ACHN (cell line): ENCODE data around the gene REXO5.
A peak's percentile ranks its signal among the peaks of the same experiment; 100 is the strongest.

ENCODE experiments used
- DNase-seq: peaks from one replicate; pipeline ENCODE4 v3.0.0-alpha.2; 2015
- in situ Hi-C: cut with HindIII; loops from 2 replicates; pipeline ENCODE4 v1.10.0; 2017; ENCODE audit warnings: low sequenced_read_pairs, low pct_ligation_motif_present, low pct_unique_long_range_greater_than_20kb

Gene REXO5

DNA sequence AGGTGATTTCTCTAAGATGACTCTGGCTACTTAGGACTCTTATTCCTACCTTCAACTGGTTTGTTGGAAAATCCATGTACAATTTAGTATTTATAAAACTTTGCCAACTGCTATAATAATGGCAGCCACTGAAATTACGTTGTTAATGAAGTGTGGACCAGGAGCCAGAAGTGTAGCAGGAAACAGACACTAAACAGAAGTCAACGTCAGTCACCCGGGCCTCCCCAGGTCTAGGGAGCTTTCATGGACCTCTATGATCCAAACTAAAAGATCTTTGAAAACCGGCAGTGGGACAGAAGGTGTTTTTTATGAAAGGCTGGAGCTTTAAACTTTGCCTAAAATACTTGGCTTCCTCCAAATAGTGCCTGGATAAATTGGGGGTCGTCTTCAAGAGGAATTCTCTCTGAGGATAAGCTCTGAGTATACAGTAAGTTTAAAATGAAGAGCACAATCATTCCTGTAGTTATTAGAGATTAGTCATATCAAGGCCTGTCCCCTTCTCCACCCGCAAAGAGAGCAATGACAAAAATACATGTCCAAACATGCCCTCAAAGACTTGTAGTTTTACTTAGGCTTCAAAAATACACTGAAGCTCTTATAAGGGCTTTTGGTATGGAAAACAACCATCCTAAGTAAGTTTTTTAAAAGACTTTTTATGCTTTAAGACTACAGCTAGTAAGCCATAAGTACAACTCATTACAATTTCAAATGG lies 59.2 kb downstream of the REXO5 start:
- in situ Hi-C loops: no loop called here
- peak; percentile 43 for DNase-seq

DNA sequence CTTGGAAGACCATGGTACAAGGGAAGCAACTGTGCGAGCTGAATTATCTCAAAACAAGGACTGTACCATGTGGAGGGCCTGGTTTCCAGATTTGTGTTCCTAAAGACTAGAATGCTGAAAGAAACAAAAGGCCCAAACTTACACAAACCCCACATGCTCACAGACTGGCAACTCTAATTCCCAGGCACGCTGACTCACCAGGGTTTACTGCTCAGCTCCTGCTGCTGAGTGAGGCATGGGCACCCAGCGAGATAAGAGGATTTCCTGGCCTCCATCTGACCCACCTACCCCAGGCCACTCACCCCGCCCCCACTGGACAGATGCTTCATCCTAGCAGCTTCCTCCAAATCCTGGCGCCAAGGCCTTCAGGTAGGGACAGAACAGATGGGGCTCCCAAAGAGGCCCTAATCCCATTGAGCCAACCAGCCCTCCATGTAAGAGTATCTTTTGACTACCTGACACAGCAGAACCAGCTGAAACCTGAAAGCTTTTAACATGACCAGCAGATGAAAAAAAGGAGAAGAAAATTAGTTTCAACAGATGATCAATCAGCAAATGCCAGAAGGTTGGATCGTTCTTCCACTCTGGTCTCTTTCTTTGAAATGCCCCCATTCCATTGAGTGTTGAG lies 59.9 kb downstream of the REXO5 start:
- DNase-seq: peak; percentile 87
- in situ Hi-C loops: no loop called here

DNA sequence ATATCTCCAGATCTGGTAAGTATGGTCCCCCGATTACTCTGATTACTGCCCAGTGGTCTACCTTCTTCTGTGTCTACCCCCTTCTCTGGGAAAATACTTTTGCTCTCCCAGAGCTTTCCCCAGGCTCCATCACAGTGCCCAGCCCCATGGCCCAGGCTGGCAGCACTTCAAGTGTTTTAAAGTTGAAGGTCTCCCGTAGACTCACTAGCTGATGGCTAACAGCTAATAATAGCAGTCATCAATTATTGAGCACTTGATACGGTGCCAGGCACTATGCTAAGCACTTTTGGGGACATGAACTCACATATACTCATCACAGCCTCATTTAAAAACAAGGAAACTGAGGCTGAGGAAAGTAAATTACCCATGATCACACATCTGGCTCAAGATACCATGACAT lies 60.5 kb downstream of the REXO5 start:
- DNase-seq: no peak
- in situ Hi-C loops: no loop called here

DNA sequence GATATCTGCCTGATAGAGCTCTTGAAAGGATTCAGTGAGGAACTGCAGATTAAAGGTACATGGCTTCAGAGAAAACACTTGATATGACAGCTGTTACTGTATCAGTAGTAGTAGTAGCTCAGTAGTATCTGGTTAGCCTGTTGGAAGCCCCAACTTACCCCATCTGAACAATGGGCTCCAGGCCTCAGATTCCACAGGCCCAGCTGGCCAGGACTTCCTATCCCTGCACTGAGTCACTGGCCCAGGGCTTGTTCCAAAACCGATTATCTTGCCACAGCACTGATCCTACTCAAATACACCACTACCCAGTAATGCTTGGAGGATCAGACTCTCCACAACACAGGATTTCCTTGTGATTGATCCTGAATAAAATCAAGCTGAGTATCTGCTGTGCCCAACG lies 61.3 kb downstream of the REXO5 start:
- no peak for DNase-seq
- in situ Hi-C loops: no loop called here

DNA sequence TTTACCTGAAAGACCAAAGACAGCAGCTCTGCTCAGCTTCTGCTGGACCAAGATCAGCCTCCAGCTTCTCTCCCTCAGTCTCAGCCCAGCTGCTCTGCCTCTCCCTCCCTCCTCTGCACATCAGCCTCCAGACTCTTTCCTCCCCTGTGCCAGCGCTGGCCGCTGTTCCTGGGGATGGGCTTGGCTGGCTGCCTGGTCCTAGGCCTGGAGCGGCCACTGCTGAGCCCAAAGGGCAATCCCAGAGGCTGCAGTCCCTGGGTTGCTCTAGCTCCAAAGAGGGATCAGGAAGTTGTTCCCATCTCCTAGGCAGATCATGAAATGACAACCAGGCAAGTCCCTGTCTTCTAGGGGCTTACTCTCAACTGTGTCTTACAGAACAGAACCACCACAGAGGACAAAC lies 62.6 kb downstream of the REXO5 start:
- DNase-seq: peak; percentile 55
- in situ Hi-C loops: no loop called here

DNA sequence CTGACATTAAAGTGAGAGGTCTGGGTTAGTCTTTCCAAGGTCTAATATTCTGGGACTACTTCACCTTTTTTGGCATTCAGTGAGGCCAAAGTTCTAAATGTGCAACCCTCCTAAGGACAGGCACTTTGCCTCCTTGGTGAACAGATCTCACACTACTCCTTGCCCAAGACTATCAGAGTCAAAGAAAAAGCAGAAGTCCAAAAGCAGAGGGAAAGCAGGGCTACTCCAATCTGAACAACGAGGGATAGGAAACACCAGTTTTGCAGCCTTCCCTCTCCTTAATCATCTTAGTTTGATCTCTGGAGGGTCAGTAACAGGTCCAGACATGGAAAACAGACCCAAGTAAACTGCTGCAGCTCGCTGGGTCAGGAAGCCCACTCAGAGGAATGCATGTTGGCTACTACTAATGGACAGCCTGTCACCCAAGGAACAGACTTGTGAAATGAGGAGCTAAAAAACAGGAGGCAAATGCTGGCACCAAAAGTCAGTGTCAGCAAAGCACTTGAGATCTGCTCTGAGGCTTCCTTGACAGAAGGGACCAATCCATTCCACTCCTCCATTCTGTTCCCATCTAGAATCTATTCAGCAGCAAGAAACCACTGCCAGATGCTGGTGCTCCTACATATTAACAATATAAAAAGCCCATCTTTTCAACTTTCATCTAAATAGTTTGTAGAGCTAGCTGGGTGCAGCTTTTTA lies 63.9 kb downstream of the REXO5 start:
- in situ Hi-C loops: no loop called here
- DNase-seq: no peak

DNA sequence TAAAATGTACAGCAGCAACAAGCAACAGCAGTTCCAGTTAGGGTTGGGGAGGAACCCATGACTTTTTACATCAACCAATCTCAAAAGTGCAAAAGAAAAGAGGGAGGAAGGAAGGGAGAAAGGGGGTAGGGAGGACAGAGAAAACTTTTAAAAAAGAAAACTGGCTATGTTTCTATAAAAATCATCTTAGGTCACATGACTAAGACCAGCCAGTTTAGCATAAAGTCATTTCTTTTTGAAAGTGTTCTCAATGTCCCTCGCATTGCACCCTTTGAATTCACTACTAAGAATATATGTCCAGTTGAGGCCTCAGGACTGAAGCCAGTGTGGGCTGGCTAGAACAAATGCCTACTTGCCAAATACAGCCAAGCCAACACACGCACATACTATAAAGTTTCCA lies 64.9 kb downstream of the REXO5 start:
- in situ Hi-C loops: no loop called here
- DNase-seq: no peak

DNA sequence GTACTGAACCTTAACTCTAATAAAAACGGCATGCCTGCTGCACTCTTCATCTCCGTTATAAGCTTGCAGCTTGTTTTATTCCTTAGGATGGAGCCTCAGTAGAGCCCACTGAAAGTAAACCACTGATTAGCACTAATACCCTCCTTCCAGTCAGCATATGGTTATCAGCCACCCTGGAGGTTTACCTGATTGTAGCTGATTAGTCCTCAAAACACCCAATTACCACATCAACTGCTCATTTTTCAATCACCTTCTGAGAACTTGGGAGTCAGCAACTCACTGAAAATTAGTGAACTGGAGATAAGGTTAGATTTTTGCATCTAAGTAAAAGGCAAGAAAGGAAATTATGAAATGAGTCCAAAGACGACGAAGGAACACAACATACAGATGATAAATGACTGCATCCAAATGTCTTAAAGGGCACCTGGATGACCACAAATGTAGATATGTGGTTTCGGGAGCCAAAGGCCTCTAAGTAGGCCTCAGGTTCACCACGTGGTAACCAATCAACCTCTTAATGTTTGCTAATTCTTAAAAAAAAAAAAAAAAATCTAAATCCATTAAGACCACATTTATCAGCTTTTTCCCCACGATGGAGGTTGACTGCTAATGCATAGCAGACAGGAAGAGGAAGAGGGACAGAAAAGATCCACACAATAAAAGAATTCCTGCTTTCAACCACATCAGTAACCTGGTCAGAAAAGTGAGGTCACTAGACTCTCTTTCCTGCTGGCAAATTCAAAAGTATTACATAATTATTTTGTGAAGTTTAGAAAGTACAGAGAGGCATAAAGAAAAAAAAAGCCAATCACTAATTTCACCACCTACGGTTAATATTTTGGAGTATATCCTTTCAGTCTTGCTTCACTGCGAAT lies 65.9 kb downstream of the REXO5 start:
- in situ Hi-C loops: no loop called here
- no peak for DNase-seq

DNA sequence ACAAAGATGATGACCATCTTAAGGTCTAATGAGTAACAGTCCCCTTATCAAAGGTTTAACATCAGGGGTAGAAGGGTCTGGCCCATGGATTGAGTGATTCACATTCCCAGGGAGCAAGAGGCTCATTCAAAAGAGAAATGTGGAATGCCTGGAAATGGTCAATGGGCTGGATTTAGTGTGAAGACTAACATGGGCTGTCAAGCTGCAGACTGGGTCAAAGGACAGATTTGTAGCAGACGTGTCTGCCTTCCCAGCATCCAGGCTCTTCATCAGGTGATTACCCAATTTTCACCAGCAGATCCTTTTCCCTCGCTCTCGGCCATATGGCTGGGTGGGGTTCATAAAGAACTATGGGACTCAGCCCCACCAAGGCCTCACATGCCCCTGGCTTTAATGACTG lies 67.0 kb downstream of the REXO5 start:
- in situ Hi-C loops: no loop called here
- DNase-seq: no peak

DNA sequence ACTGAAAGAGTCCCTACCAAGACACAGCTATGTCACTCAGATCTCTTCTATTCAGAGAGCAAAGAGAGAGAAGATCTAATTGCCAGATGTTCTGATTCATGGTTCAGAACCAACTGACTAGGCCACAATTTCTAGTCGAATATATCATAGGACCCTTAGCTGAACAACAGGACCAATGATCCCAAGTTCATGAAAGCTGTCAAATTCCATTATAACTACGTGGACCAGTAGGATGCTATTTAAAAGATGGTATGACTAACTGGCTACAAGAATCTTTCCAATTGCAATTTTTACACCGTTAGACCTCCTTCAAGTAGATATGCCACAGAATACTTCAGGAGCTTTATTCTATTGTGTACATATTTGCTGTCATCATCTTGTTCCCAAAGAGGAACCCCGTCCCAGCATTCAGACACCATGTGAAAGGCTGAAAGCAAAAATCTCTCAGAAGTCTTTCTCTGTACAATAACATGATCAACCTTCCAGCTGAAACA lies 67.8 kb downstream of the REXO5 start:
- in situ Hi-C loops: no loop called here
- no peak for DNase-seq

DNA sequence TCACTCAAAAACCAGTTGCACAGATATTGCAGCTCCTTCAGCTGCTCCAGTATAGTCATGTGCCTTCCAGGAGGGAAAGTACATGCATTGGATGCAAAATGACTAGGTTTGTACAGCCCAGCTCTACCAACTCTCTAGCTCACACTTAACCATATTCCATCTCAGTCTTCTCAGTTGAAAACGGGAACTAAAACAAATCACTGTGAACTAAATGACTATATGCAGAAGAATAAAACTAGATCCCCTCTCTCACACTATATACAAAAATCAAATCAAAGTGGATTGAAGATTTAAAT lies 69.0 kb downstream of the REXO5 start:
- DNase-seq: no peak
- in situ Hi-C loops: no loop called here

DNA sequence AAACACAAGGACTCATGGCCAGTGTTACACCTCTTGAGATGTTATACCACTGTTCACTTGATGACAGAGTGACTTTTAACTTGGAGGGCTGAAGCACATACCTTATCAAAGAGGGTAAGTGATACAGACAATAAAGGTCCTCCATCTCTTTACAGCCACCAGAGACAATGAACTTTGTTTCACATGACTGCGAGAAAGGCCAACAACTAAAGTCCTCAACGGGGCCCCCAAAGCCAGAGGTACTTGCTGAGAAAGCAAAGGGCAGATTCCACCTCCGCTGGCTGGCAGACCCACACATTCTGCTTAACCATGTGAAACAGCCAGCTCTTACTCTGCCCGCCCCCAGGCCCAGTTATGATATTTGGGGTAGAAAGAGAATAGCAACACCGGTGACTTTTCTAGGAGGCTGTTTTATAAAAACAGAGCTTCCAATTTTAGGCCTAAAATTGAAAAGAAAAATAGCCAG lies 72.4 kb downstream of the REXO5 start:
- in situ Hi-C loops: no loop called here
- peak; percentile 73 for DNase-seq

DNA sequence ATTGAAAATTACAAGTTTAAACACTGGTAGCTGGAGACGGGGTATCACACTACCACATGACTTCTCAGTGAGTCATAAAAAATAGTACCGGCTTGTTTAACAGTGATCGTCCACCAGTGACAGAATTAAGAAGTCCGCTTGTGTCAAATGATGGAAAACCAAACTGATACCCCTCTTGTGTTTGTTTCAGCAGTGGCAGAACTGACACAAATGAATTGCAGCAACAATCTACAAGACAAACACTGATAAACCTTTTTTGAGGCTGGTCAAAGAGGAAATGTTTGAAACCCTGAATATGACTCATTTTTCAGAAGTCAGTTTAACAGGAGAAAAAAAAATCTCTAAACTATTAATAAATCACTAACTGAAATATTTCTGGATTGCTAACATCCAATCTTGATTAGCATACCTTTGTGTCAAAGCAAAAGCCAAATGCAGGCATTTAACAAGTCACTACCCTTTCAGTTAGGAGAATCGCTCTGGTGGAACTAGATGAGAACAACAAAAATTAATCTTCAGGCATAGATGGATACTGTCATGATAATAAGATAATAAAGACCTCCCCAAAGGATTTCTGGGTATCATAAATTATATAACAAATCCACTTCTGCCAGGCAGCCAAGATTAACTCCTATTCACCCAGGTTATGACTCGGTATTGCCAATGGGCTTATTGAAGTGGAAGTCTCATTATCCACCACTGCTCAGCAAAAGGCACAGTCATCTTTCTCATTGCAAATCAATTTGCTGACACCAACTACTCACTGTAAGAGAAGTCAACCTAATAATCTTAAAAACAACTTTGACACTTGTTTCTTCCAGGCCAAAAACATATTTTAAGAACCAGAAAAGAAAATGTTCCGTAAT lies 73.1 kb downstream of the REXO5 start:
- in situ Hi-C loops: no loop called here
- peak; percentile 84 for DNase-seq

DNA sequence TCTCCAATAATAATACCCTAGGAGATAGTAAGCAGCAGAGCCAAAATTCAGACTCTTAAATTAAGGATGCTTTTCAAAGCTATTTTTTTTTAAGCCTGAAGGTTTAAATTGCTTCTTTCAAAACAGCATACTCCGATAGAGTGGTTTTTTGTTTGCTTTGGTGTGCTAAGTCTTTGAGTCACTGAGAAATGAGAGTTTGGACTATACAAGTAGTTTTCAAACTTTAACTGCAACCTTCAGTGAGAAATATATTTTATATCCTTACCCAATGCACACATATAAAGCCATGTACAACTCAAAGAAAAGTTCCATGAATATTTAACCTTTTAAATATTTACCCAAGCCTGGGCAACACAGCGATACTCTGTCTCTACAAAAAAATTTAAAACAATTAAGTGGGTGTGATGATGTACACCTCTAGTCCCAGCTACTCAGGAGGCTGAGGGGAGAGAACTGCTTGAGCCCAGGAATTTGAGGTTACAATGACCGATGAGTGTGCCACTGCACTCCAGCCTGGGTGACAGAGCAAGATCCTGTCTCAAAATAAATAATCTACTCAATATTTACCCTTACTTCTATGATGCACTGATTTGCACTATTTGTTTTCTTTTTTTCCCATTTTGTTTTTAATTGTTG lies 74.7 kb downstream of the REXO5 start:
- in situ Hi-C loops: no loop called here
- DNase-seq: no peak

DNA sequence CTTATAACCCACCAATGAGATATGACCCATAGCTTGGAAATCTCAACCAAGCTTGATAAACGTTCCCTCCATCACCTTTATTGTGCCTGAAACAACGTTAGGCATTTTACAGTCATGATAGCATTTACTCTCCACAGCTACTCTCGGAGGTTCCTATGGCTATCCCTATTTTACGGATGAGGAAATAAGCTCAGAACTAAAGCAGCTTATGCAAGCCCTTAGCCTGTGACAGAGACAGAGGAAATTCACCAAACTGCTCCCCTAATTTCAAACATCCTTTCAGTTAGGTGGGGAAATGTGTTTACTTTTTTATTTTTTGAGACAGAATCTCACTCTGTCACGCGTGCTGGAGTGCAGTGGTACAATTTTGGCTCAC lies 75.2 kb downstream of the REXO5 start:
- in situ Hi-C loops: no loop called here
- no peak for DNase-seq

DNA sequence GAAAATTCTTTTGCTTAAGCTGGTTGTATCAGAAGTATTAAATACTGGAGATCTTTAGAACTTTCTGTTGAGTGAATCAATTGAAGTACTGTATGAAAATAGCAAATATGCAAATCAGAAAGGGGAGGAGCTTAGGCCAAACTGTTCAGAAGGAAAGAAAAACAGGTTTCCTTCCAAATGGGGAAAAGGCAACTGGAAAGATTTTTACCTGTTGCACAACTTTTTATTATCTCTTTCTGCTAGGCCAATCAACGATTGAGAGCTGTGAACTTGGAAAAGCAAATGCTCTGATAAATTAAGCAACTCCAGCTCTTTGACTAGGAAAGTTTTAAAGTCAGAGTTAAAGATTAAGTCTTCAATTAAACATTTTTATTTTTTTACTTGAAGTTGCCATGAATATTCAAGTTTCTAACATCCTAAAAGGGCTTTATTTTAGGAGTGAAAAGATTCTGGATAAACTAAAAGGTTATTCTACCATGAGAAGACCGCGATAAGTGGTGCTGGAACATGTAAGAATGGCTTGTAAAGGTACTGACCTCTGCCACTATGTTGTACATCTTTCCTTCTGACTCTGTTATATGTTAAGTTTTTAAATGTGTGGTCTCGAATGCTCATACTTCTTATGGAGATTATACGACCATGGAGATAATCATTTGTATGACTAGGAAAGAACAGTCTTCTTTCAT lies 77.4 kb downstream of the REXO5 start:
- no peak for DNase-seq
- in situ Hi-C loops: no loop called here

DNA sequence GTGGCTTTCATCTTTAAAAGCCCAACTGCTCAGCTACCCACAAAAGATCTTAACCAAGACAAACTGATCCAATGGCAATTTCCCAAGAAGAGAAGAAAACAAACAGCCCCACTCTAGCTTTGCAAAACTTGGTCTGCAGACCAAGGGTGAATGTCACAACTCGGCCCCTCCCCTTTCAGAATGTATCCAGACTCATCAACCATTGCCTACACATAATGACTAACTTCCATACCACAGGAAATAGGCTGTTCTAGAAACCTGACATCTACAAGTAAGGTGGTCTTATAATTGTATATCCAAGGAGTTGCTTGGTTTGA lies 77.9 kb downstream of the REXO5 start:
- in situ Hi-C loops: no loop called here
- no peak for DNase-seq
